GM18858 (cell line): ENCODE data around the gene NMUR2.

Source experiments
- ATAC-seq: cut with Tn5 transposase; IDR thresholded peaks from one replicate; pipeline ENCODE4 v1.9.1; 2021; ENCODE audit not compliant: unreplicated experiment

Gene NMUR2, protein sequence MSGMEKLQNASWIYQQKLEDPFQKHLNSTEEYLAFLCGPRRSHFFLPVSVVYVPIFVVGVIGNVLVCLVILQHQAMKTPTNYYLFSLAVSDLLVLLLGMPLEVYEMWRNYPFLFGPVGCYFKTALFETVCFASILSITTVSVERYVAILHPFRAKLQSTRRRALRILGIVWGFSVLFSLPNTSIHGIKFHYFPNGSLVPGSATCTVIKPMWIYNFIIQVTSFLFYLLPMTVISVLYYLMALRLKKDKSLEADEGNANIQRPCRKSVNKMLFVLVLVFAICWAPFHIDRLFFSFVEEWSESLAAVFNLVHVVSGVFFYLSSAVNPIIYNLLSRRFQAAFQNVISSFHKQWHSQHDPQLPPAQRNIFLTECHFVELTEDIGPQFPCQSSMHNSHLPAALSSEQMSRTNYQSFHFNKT

GRCh38 chr5:152405145-152405544, at the start of gene NMUR2:
Gene NMUR2 (minus strand): TSS chr5:152405279. CDS start chr5:152405113, 166 bp downstream.
- no peak for ATAC-seq

DNA sequence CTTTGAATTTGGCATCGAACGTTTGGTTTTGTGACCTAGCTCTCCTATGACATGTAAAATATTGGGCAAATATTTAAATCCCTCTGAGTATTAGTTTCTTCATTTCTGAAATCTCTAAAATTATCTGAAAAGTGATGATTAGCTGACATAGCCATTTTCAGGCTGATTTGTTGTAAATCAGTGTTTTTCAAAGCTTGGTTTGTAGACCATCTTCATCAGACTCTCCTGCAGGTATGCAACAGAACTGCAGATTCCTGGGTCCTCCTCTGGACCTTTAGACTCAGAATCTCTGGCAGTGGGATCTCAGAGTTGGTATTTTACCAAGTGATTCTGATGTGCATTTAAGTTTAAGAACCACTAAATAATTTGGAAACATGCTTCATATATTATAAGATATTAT, 38.9 kb upstream of the NMUR2 start:
- no peak for ATAC-seq

DNA sequence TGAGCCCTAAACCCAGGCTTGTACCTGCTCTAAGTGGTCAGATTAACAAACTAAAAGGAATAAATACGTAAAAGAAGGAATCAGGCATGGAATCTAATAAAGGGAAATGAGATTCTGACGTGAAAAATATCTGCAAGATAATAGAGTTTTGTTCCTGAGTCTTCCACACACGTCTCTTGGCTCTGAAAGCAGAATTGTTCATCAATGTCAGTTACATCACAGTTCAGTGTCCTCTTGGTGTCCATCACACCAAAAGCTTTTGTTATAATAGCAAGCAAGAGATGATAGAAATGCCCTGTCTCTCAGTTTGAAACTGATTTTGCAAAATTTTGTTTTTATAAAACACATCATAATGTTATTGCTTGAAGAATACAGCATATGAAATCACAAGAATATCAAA, 34.7 kb upstream of the NMUR2 start:
- ATAC-seq, result no peak

DNA sequence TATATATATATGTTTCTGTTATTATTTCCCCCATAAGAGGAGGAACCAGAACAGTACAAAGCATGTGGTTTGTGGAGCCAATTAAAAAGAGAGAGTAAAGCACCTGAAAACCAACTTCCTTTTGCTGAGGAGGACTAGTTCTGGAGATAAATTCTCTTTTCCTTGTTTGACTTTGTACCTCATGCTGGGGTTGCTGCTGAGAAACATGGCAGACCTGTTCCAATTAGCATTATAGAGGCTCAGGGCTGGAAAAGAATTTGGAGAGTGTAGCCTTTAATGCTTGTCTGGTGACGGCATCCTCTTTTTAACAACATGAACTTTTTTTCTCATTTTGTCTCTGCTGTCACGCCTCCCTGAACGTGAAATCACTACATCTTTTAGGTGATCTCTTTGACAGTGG, 32.8 kb upstream of the NMUR2 start:
- ATAC-seq, result no peak

GRCh38 chr5:152427721-152428120, 22.6 kb upstream of the NMUR2 start:
- no peak for ATAC-seq

GRCh38 chr5:152425083-152425482, 20.0 kb upstream of the NMUR2 start:
- ATAC-seq, result no peak

- ATAC-seq, result no peak
These were observed 19.4 kb upstream of the NMUR2 start for GRCh38 chr5:152424501-152424900.

DNA sequence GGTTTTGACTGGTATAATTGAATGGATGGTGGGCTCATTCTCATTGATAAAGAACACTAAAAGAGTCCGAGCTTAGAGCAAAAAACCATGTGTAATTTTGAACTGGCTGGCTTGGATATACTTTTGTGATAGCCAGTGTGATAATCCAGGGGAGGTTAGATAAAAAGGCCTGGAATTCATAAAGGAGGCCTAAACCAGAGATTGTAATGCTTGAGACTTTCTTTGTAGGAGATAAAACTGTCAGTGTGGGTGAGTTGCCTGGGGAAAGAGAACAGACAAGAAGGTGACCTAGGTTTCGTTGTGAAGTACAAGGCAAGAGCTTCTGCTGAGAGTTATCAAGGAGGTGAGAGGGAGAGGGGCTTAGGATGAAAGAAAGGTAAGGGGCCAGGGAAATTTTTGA, 17.0 kb upstream of the NMUR2 start:
- ATAC-seq, result no peak

GRCh38 chr5:152412129-152412528, 7.0 kb upstream of the NMUR2 start:
- ATAC-seq, result no peak

- ATAC-seq, result no peak
These were observed 1.0 kb upstream of the NMUR2 start for GRCh38 chr5:152406082-152406481.

GRCh38 chr5:152404494-152404893, 585 bp downstream of the NMUR2 start:
- no peak for ATAC-seq

DNA sequence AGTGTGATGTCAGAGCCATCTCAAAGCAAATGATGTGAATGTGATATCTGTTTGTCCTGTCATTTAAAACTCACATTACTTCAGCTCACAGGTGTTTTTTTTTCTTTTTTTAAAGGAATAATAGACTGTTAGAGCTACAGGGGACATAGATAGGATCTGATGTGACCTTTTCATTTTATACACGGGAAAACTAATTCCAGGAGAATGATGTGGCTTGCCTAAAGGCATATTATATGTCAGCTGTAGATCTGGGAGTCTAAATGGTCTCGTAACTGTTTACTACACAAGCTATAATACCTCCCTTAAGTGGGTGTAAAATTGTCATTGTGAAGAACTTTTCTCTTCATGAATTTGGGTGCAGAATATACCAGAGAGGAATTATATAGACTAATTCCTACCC, 2.0 kb downstream of the NMUR2 start:
- ATAC-seq, result no peak

DNA sequence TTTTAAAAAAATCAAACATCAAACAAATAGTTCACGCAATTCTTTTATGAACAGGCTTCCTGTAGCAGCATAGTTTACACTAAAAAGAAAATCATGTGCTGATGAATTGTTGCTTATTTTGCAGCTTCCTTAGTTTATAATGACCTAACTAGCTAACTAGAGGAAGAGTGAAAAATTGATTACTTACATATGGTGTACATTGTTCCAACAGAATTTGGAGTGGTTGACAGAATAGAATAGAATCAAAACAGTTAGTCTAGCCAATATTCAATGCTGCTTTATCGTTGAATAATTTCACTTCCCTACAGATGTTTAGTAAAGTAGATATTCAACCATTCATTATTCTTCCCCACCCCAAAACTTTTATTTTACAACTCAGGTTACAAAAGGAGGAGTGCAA, 4.2 kb downstream of the NMUR2 start:
- ATAC-seq, result no peak

DNA sequence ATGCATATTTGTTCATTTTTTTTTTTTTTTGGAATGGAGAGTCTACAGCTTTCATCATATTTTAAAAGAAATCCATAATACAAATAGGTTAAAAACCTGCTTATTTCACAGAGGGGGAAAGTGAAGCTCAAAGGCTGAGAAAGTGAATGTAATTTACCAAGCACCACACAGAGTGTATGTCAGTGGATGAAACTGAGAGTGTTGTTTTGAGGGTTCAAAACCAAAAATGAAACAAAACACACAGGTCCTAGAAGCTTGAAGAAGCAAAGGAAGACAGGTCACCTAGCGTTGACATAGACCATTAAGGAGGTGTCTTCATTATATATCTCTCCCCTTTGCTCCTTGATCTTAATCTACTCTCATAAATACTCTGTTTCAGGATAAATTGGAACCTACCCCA, 7.5 kb downstream of the NMUR2 start:
- peak; percentile 88 for ATAC-seq

DNA sequence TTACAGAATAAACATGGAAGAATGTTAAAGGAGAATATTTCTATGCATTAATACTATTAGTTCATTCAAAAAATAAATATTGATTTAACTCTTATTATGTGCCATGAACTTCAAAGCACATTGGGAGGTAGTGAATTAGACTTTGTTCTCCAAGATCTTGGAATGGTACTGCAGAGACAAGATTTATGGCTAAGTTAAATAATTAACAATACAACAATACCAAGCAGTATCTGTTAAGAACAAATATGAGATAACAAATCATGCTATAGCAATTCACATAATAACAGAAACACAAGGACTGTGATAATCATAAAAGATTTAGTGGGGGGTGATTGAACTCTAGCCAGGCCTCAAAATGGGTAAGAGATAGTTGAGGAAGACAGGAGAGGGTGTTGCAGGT, 11.6 kb downstream of the NMUR2 start:
- no peak for ATAC-seq

- ATAC-seq, result no peak
These were observed 15.8 kb downstream of the NMUR2 start for GRCh38 chr5:152389208-152389849.

- ATAC-seq, result no peak
These were observed 16.5 kb downstream of the NMUR2 start for GRCh38 chr5:152388610-152389009.

DNA sequence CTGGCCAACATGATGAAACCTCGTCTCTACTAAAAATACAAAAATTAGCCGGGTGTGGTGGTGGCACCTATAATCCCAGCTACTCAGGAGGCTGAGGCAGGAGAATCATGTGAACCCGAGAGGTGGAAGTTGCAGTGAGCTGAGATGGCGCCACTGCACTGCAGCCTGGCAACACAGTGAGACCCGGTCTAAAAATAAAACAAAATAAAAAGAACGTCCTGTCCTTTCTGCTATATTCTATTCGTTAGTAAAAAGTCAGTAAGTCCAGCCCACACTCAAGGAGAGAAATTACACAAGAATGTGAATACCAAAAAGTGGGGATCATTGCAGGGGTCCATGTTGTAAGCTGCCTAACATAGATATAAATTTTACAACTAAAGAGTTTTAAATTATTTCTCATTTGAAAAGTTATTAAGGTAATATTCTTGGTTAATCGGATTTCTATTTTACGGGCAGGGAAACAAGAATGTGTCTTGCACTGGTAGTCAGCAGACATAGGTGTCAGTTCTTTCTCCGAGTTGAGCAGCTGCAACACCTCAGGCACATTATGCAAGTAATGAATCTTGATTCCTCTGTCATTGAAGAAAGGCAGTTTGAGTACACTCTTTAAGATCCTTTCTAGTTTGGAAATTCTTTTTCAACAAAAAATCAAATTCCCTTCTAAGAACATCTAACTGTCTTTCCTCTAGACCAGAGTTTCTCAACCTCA, 24.5 kb downstream of the NMUR2 start:
- no peak for ATAC-seq

DNA sequence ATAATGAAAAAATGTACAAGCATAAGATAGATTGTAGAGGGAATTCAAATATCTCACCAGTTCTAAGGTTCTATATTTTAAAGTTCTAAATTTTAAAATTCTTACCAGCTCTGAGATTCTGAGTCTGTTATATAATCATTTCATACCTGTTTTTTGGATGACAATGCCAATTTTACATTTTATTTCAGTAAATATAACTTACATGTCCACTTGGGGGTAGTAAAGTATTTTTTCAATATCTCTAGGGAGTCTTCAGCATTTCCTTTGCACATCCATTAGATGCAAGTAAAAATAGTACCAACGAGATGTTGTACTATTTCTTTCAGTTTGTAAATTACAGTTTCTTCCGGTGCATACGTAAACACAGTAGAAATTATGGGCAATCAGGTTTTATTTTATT, 25.7 kb downstream of the NMUR2 start:
- ATAC-seq, result no peak

GRCh38 chr5:152378730-152379129, 26.3 kb downstream of the NMUR2 start:
- ATAC-seq, result no peak

GRCh38 chr5:152376886-152377285, 28.2 kb downstream of the NMUR2 start:
- no peak for ATAC-seq

- ATAC-seq, result no peak
These were observed 30.3 kb downstream of the NMUR2 start for GRCh38 chr5:152374711-152375275.
